ENCODE data around the gene DYNC2I2.
A peak's percentile ranks its signal among the peaks of the same experiment; 100 is the strongest.
"Not testable (repeated sequence)": the region's sequence is repeated elsewhere in the genome, so short reads cannot be mapped to it uniquely, and the experiment has no call there.

DYNC2I2 gene

DNA sequence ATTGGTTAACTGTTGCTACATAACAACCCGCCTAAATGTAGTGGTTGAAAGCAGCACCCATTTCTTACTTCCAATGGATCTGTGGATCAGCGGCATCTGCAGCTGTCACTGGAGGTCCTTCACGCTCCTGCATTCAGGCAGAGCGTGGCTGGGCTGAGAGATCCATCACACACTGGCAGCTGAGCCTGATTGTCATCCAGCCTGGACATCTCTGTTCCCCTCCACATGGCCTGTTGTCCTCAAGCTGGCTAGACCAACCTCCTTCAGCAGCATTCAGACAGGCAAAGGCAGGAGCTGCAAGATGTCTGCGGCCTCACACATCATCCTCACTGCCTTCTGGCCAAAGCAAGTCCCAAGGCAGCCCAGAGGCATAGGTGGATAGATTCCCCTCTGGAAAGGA lies 36.9 kb downstream of the DYNC2I2 start:
- DNase-seq (ENCODE audit: low read depth in 4 of 4, low spot score in 1 of 4), result no peak

DNA sequence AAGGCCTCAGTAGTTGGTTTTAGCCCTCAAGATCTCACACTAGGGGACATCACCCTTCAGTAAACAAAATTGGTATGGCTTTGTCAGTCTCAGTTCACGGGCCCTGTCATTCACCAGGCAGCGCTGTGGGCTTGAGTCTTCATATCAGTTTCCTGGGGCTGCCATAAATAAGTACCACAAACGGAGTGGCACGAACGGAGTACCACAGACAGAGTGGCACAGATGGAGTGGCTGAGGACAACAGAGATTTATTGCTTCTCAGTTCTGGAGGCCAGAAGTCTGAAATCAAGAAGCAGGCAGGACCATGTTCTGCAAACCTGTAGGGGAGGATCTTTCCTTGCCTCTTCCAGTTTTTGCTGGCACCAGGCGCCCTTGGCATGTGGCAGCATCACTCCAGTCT lies 37.5 kb downstream of the DYNC2I2 start:
- no peak for DNase-seq (ENCODE audit: low read depth in 4 of 4, low spot score in 1 of 4)

DNA sequence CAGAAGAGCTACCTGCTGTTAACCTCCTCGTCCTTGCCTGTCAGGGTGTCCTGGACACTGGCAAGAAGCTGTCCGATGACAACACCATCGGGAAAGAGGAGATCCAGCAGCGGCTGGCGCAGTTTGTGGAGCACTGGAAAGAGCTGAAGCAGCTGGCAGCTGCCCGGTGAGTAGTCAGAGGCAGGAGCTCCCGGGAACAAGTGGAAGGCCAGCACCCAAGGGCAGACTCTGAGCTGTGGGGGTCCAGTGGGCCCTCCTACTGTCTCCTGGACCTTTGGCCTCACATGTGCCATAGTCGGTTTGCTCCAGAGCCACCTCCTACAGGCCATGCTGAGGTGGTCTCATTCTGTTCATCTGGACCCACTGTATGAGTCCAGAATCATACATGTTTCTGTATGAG lies 38.7 kb downstream of the DYNC2I2 start:
- DNase-seq (ENCODE audit: low read depth in 4 of 4, low spot score in 1 of 4), result no peak

DNA sequence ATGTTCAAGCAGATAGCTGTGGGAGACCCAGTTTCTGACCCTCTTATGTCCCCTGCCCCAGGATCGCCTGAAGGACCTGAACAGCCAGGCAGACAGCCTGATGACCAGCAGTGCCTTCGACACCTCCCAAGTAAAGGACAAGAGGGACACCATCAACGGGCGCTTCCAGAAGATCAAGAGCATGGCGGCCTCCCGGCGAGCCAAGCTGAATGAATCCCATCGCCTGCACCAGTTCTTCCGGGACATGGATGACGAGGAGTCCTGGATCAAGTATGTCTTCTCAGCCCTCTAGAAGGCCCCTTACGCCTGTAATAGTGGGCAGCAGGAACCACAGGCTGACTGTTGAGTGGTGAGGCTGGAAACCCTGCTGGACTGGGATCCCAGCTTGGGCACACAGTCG lies 41.1 kb downstream of the DYNC2I2 start:
- no peak for DNase-seq (ENCODE audit: low read depth in 4 of 4, low spot score in 1 of 4)

DNA sequence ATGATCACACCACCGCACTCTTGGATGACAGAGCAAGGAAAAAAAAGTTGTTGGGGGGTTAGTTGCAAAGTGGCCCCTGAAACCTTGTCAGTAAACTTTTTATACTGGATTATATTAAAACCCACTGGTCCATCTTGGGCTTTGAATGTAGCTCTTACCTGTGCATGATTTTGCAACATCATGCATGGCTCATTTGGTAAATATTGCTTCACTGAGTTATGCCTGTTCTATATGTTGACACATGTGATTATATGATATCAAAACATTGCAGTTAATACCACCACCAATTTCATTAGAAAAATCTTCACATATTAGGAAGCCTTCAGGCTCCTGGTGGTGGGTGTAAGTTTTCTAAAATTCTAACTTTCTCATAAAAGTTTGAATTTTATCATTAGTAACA lies 41.9 kb downstream of the DYNC2I2 start:
- DNase-seq (ENCODE audit: low read depth in 4 of 4, low spot score in 1 of 4), result no peak

DNA sequence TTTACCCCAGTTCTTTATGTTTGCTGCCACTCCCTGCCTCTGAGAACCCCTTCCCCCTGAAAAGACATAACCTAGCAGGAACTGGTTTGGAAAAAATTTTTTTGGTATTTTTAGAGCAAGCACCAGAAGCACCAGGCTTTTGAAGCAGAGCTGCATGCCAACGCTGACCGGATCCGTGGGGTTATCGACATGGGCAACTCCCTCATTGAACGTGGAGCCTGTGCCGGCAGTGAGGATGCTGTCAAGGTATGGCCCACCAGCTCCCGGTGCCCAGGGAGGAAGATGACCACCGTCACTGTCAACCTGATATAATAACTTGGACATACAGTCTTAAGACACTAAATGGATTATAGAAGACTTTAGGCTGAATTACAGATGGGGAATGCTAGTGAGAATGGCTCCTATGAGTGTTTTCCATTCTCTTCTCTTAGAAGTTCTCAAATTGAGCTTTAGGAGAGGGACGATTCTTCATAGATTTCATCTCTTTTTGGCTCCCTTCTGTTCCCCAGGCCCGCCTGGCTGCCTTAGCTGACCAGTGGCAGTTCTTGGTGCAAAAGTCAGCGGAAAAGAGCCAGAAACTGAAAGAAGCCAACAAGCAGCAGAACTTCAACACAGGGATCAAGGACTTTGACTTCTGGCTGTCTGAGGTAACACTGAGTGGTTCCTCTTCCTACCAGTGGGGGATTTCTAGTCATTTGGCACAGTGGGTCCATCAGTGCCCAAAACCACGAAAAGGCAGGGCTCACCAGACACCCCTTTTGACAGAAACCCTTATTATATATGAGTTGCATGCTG lies 44.9 kb downstream of the DYNC2I2 start:
- no peak for DNase-seq (ENCODE audit: low read depth in 4 of 4, low spot score in 1 of 4)

DNA sequence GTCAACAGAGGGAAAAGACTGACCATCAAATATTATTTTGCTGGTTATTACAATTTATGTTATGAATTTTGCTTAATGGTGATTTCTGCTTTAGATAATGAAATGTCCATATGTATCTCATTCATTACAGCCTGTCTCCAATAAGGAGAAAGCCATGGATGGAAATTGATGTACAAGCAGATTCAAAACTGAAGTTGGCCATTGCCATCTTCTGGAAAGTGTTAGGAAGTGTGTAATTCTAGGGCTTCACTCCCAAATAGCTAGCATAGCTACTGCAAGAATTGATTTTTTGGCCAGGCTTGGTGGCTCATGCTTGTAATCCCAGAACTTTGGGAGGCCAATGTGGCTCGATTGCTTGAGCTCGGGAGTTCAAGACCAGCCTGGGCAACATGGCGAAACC lies 45.8 kb downstream of the DYNC2I2 start:
- DNase-seq (ENCODE audit: low read depth in 4 of 4, low spot score in 1 of 4), result no peak

DNA sequence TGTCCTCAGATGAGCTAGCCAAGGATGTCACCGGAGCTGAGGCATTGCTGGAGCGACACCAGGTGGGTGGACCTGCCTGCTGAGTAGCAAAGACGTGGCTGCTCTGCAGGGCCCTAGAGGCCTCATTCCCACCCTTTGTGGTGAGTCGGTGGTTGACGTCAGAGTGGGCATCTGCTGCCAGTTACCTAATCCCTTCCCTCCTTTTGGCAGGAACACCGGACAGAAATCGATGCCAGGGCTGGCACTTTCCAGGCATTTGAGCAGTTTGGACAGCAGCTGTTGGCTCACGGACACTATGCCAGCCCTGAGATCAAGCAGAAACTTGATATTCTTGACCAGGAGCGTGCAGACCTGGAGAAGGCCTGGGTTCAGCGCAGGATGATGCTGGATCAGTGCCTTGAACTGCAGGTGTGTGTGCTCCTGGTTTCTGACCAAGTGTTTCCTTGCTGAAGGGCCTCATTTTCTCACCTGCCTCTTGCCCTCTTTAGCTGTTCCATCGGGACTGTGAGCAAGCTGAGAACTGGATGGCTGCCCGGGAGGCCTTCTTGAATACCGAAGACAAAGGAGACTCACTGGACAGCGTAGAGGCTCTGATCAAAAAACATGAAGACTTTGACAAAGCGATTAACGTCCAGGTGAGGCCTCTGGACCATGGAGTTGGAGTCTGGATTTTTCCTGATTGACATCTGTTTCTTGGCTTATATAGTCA lies 48.9 kb downstream of the DYNC2I2 start:
- DNase-seq (ENCODE audit: low read depth in 4 of 4, low spot score in 1 of 4), result no peak

DNA sequence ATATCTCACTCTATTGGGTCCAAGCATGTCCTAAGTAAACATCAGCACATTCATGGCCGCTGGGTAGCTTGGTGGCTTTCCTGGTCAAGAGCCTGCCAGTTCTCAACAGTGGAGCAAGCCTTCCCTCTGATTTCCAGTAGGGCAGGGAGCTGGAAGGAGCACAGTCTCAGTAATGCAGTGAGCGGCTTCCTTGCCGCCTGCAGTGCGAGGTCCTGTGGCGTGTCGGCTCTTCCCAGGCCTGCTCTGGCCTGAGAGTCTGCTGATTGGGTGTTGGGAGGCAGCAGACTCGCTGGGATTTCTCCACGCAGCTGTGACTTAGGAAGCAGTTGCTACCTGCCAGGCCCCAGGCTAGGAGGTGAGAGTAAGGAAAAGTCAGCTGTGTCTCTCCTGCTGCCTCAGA lies 53.0 kb downstream of the DYNC2I2 start:
- DNase-seq (ENCODE audit: low read depth in 4 of 4, low spot score in 1 of 4), result no peak

DNA sequence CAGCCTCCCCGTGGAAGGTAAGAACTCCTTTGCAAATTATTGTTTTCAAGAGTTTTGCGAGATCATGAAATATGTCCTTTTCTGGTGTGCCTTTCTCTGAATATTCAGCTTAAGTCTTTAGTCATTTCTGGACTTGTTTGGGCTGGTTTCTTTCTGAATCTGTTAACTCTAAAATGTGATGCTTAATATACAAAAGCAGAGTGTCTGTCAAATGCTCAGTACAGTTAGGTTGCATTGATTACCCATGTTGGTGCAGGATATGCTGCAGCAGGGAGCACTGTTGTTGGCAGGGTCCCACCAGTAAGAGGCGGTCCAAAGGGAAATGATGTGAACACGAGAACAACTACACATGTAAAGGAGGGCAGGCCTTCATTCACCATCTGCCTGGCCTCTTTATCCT lies 56.5 kb downstream of the DYNC2I2 start:
- DNase-seq (ENCODE audit: low read depth in 4 of 4, low spot score in 1 of 4), result no peak

DNA sequence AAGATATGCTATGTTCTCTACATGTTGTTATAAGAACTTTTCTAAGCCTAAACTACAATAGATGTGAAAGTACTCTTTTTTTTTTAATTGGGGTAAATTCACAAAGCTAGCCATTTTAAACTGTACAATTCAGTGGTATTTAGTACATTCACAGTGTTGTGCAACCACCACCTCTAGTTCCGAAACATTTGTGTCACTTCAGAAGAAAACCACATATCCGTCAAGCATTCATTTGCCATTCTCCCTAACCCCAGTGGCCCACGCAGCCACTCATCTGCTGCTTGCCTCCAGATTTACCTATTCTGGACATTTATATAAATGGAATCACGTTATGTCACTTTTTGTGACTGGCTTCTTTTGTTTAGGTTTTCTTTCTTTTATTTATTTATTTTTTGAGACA lies 61.2 kb downstream of the DYNC2I2 start:
- DNase-seq (ENCODE audit: low read depth in 4 of 4, low spot score in 1 of 4), result no peak

DNA sequence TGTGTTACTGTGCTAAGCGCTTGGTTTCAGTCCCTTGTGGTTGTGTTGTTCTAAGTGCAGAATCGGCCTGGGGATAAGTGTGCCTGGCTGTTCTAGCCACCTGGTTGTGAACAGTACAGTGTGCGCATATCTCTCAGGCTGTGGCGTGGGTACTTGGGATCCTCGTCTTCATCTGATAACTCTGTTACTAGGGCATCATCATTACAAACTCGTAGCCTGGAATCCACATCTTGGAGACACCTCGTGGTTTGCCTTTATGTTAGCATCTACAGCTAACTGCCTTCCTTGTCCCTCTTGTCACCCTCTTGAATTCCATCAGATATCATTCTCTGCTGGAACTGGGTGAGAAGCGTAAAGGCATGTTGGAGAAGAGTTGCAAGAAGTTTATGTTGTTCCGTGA lies 62.8 kb downstream of the DYNC2I2 start:
- no peak for DNase-seq (ENCODE audit: low read depth in 4 of 4, low spot score in 1 of 4)

DNA sequence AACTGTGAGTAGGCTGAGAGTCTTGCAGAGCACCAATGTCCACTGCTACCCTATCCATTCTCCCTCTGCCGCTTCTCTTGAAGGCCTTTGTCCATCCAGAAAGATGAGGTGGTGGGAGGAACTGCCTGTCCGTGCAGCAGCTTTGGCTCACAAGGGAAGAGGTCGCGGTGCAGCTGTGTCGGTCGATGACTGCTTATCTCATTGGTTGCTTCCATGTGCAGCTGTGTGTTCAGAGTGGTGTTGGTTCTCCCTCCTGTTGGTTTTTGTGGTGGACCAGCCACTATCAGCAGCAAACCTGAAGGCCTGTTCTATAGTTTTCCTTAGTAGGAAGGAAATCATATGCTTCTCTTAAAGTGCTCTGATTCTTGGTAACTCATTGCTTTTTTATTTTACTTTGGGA lies 63.6 kb downstream of the DYNC2I2 start:
- no peak for DNase-seq (ENCODE audit: low read depth in 4 of 4, low spot score in 1 of 4)

DNA sequence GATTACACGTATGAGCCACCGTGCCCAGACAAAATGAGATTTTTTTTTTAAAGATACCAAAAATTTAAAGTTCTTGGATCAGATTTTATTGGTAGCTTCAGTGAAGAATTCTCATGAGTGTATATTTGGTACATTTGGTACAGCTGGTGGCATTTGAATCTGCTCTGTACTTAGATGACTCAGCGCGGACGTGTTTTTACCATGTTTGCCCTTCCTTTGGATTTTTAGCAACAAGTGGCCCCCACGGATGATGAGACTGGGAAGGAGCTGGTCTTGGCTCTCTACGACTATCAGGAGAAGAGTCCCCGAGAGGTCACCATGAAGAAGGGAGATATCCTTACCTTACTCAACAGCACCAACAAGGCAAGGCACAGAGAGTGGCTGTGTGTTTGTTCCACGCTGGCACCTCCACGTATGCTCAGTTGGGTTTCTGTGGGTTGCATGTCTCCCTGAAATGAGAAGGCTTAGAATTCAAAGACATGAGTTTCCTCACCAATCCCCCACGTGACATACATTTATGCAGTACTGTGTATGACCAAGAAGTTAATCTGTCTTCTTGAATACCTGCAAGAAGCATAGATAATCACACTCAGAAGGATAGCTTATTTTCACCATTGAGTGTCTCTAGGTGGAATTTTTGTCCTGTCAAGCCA lies 67.9 kb downstream of the DYNC2I2 start:
- DNase-seq (ENCODE audit: low read depth in 4 of 4, low spot score in 1 of 4), result no peak

DNA sequence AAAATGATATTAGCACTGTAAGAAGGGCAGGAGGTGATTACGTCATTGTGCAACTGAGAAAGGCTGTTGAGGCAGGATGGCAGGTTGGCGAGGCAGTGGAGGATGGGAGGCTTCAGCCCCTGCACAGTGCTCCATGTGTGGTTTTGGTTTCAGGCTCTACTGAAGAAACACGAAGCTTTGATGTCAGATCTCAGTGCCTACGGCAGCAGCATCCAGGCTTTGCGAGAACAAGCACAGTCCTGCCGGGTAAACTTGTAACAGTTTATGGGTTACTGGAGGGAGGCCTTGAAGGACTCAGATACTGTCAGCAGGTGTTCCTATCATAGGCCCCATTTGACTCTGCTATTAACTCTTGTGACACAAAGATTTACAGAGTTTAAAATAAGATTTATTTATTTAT lies 69.2 kb downstream of the DYNC2I2 start:
- DNase-seq (ENCODE audit: low read depth in 4 of 4, low spot score in 1 of 4), result peak; percentile 5 to 41 (median 26)

DNA sequence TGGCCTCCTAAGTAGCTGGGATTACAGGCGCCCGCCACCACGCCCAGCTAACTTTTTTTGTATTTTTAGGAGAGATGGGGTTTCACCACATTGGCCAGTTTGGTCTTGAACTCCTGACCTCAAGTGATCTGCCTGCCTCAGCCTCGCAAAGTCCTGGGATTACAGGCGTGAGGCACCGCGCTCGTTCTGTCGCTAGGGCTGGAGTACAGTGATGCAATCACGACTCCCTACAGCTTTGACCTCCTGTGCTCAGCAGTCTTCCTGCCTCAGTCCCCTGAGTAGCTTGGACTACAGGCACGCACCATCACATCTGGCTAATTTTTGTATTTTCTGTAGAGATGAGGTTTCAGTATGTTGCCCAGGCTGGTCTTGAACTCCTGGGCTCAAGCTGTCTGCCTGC lies 69.7 kb downstream of the DYNC2I2 start:
- not testable (repeated sequence) for DNase-seq (ENCODE audit: low read depth in 4 of 4, low spot score in 1 of 4)

DNA sequence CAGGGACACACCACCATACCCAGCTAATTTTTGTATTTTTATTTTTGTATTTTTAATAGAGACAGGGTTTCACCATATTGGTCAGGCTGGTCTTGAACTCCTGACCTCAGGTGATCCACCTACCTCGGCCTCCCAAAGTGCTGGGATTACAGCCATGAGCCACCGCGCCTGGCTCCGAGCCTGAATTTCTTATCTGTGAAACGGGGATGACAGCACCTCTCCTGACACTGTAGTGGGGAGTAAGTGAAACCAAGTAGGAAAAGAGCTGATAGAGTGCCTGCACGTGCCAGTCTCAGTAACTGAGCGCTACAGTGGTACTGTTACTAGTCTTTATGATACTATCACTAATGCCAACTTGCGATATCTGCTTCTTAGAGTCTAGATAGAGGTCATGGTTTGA lies 71.5 kb downstream of the DYNC2I2 start:
- DNase-seq (ENCODE audit: low read depth in 4 of 4, low spot score in 1 of 4), result not testable (repeated sequence)
